Left forelimb (tissue), 1 donor: Measurements from ENCODE around the gene GAS1.

Experiments used
- DNase-seq: peaks from one replicate; pipeline ENCODE4 v3.0.0-alpha.2; 2018; ENCODE audit warnings: low spot score

Gene GAS1

GRCh38 chr9:86965636-86966395 is 18.5 kb upstream of the GAS1 start:
- DNase-seq: no peak

GRCh38 chr9:86962692-86963091 is 15.4 kb upstream of the GAS1 start:
- no peak for DNase-seq

GRCh38 chr9:86960938-86961337 is 13.6 kb upstream of the GAS1 start:
- DNase-seq: no peak

GRCh38 chr9:86958203-86958602 is 10.9 kb upstream of the GAS1 start:
- DNase-seq: no peak

GRCh38 chr9:86955561-86955960 is 8.3 kb upstream of the GAS1 start:
- DNase-seq: no peak

- DNase-seq: no peak
Observed at GRCh38 chr9:86955042-86955441, 7.7 kb upstream of the GAS1 start.

GRCh38 chr9:86953181-86953580 is 5.9 kb upstream of the GAS1 start:
- DNase-seq: no peak

GRCh38 chr9:86948074-86948929 is 996 bp upstream of the GAS1 start:
- DNase-seq: peak; percentile 91

GRCh38 chr9:86946201-86947145 is 833 bp downstream of the GAS1 start:
- DNase-seq: peak; percentile 87

GRCh38 chr9:86945728-86946200 is 1.5 kb downstream of the GAS1 start:
- no peak for DNase-seq

GRCh38 chr9:86944796-86945727 is 2.2 kb downstream of the GAS1 start:
- no peak for DNase-seq

- no peak for DNase-seq
Observed at GRCh38 chr9:86943201-86944113, 3.8 kb downstream of the GAS1 start.

GRCh38 chr9:86942281-86943200 is 4.8 kb downstream of the GAS1 start:
- DNase-seq: no peak

- DNase-seq: no peak
Observed at GRCh38 chr9:86941197-86941596, 6.1 kb downstream of the GAS1 start.

GRCh38 chr9:86940774-86941173 is 6.5 kb downstream of the GAS1 start:
- no peak for DNase-seq

- no peak for DNase-seq
Observed at GRCh38 chr9:86939891-86940290, 7.4 kb downstream of the GAS1 start.

- DNase-seq: no peak
Observed at GRCh38 chr9:86939321-86939720, 8.0 kb downstream of the GAS1 start.

- no peak for DNase-seq
Observed at GRCh38 chr9:86938780-86939179, 8.5 kb downstream of the GAS1 start.

- DNase-seq: no peak
Observed at GRCh38 chr9:86926145-86926544, 21.2 kb downstream of the GAS1 start.
